NCI-H2227 treated with DMSO at 0.1 percent for 48 hours (cell line): ENCODE results near the gene FBXO15.

ENCODE experiments used
- DNase-seq: peaks from one replicate; lab custom pipeline; 2025; lab: John Stamatoyannopoulos, UW

Gene FBXO15

GRCh38 chr18:74062037-74062436 lies 85.6 kb downstream of the FBXO15 start:
- no peak for DNase-seq

- no peak for DNase-seq
These were observed 87.1 kb downstream of the FBXO15 start for GRCh38 chr18:74060579-74060978.

- no peak for DNase-seq
These were observed 96.8 kb downstream of the FBXO15 start for GRCh38 chr18:74050807-74051206.

- DNase-seq, result no peak
These were observed 106.9 kb downstream of the FBXO15 start for GRCh38 chr18:74040459-74041332.

GRCh38 chr18:74040008-74040407 lies 107.6 kb downstream of the FBXO15 start:
- DNase-seq, result no peak

- no peak for DNase-seq
These were observed 118.5 kb downstream of the FBXO15 start for GRCh38 chr18:74029161-74029560.
